A549 (cell line): ENCODE measurements around the gene CHN1.

Experiments
- CHD4 ChIP-seq: fragments of 200-600 bp; sonication (generic); IDR thresholded peaks from 2 replicates; pipeline ENCODE4 v1.6.1; 2016; ENCODE audit warnings: antibody characterized with exemption, mild to moderate bottlenecking, borderline replicate concordance
- CTCF ChIP-seq: fragments of >200 bp; sonication (Bioruptor Twin); formaldehyde crosslinking; IDR thresholded peaks from 3 replicates; pipeline ENCODE4 v1.5.1; 2016
- HMGXB4 ChIP-seq: fragments of 250-450 bp; sonication (Bioruptor Pico); IDR thresholded peaks from 2 replicates; pipeline ENCODE4 v1.5.0; 2021; ENCODE audit warnings: mild to moderate bottlenecking, moderate library complexity, borderline replicate concordance
- KDM1A ChIP-seq: fragments of 200-600 bp; sonication (generic); IDR thresholded peaks from 2 replicates; pipeline ENCODE4 v1.6.1; 2016; ENCODE audit warnings: low read depth, mild to moderate bottlenecking
- MAZ ChIP-seq: fragments of 150-350 bp; IDR thresholded peaks from 2 replicates; pipeline ENCODE4 v1.6.1; 2014; ENCODE audit warnings: antibody characterized with exemption, low read depth, low read length, borderline replicate concordance
- POLR2A ChIP-seq: IDR thresholded peaks from 2 replicates; pipeline ENCODE4 v1.6.1; 2012; ENCODE audit warnings: mild to moderate bottlenecking, low read length
- RCOR1 ChIP-seq: fragments of 150-350 bp; IDR thresholded peaks from 2 replicates; pipeline ENCODE4 v1.6.1; 2014; ENCODE audit warnings: antibody characterized with exemption, low read length, low read depth
- REST ChIP-seq: fragments of 200-600 bp; sonication (generic); IDR thresholded peaks from 2 replicates; pipeline ENCODE4 v1.6.1; 2016; ENCODE audit warnings: antibody characterized with exemption, mild to moderate bottlenecking, moderate library complexity
- RFX5 ChIP-seq: fragments of 450-650 bp; IDR thresholded peaks from 2 replicates; pipeline ENCODE4 v1.7.1; 2014; ENCODE audit warnings: antibody characterized with exemption, mild to moderate bottlenecking, moderate library complexity
- USF2 ChIP-seq: fragments of 450-650 bp; IDR thresholded peaks from 2 replicates; pipeline ENCODE4 v1.6.1; 2014; ENCODE audit warnings: antibody characterized with exemption
- ZFP36 ChIP-seq: fragments of 450-650 bp; IDR thresholded peaks from 2 replicates; pipeline ENCODE4 v1.6.1; 2014; ENCODE audit warnings: borderline replicate concordance; ENCODE audit not compliant: partially characterized antibody

- peak; percentile 44 for TF ChIP-seq CTCF
- no peak for TF ChIP-seq USF2
- no peak for TF ChIP-seq ZFP36
- no peak for TF ChIP-seq RCOR1
- no peak for TF ChIP-seq KDM1A
- no peak for TF ChIP-seq REST
- TF ChIP-seq POLR2A = no peak
- TF ChIP-seq CHD4 = no peak
- TF ChIP-seq MAZ = no peak
- no peak for TF ChIP-seq HMGXB4
- TF ChIP-seq RFX5 = no peak
Measured at GRCh38 chr2:175030380-175031271, 25.4 kb upstream of the CHN1 start.
